ENCODE results near the gene GID4.
"Not testable (repeated sequence)": the region's sequence is repeated elsewhere in the genome, so short reads cannot be mapped to it uniquely, and the experiment has no call there.

The GID4 gene

DNA sequence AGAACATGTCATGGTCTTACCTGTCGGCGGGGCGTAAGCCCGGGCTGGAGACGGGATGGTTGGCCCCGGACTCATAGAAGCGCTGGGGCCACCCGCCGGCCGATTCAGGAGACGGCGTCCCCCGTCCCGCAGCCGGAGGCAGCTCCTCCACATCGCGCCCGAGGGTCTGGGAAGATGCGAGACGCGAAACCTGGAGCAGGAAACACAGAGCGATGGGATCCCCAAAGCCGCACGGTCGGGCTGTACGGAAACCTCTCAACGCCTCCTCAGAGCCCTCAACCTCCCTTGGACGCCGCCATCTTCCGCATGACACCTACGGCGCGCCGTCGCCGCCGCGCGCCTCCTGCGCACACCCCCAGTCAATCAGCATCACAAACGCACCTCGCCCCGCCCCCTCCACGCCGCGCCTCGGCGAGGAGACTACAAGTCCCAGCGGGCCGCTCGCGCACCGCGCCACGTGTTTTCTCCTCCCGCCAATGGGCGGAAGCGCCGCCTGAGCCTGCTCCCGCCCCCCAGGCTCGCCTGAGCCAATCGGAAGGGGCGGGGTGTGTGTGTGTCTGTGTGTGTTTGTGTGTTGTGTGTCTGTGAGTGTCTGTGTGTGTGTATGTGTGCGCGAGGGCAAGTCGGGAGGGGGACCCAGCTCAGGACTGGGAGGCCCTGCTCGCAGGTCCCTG lies at the start of gene GID4, which contains the start of gene ATPAF2:
TSS of gene GID4 (plus strand) at position 548 of the 674 bp plus-strand sequence. CDS start at position 605, 57 bp downstream.
TSS of gene ATPAF2 (minus strand) at position 308 of the 674 bp plus-strand sequence. CDS start at position 153, 155 bp downstream.
- DNase-seq, result peak; percentile 93

DNA sequence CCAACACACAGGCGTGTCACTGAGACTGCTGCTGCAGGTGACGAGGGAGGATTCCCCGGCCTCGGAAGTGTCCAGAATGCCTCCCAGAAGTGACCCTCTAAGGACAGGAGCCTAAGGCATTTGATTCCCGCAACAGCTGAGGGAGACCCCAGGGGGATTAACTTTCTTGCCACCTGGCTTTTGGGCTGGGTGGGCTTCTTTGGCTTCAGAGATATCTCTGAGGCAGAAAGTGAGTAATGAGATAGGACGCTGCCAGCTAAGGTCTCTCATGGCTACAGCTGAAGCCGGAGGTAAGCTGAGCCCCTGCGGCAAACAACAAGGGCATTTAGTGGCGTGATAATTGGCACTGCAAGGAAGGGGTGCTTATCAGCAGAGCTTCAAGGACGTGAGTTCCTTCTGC lies 49.6 kb upstream of the GID4 start:
- no peak for DNase-seq

DNA sequence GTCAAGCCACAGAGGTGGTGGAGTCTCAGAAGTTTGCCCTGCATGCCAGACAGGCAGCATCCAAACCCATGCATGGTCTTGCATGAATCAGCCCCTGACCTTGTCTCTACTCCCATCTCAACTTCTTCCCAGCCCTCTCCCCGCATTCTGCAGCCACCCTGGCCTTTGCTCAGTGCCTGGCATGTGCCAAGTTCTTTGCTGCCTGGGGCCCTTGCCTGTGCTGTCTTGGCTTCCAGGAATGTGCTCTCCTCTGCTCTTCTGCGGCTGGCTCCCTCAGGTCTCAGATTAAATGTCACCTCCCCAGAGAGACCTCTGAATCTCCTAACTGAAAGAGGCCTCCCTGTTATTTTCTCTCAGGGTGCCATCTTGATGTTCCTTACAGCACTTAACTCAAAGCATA lies 48.9 kb upstream of the GID4 start:
- DNase-seq, result no peak

DNA sequence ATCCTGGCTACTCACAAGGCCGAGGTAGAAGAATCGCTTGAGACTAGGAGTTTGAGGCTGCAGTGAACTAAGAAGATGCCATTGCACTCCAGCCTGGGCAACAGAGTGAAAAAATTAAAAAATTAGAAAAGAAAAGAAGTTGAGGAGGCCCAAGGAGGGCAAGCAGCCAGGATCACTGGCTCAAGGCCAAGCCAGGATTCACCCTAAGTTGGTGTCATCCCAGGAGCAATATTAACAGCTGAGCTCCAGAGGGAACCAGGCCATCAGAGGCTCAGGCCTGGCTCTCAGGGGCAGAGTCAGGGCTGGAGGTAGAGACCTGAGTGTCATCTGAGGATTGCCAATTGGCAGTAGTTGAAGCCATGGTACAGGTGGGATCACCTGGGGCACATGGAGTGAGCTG lies 45.8 kb upstream of the GID4 start:
- DNase-seq, result no peak

DNA sequence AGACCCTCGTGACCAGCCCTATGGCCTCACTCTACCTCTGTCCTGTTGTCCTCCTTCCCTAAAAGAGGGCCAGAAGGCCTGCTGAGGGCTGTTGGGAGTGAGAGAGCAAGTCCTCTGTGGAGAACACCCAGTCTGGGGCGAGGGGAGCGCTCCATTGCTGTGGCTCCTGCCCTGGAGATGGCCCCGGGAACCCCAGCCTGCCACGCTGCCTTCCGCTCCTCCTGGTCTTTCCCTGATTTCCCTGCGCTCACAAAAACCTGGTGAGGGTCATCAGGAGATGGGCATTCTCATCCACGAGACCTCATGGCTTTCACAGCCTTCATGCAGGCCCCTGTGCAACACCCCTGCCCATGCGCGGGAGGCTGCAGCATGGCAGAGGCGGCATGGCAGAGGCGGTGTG lies 45.4 kb upstream of the GID4 start:
- DNase-seq, result no peak

DNA sequence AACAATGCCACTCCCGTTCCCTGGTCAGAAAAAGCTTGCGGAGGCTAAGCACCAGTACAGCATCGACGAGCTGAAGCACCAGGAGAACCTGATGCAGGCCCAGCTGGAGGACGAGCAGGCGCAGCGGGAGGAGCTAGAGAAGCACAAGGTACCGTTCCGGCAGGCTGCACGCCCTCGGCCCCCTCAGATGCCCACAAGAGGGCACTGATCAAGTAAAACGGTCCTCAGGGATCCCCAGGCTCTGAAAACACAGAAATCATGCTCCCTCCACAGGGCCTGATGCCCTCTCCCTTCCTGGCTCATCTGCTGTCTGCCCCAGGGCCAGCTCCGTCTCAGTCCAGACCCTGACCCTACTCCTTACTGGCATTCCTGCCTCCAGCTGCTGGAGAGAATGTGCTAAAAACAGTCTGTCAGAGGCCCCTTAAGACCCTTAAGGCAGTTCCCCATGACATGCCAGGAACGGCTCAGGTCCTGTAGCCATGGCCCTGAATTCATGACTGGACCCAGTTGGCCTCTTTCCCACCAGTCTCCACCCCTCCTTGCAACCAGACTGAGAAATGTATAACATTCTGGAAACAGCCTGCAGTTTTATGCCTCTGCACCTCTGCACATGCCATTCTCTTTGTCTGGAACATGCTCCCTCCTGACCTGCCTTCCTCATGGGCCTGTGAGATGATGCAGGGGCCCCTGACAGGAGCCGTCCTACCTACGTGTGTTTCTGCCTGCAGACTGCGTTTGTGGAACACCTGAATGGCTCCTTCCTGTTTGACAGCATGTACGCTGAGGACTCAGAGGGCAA lies 44.7 kb upstream of the GID4 start:
- peak; percentile 44 for DNase-seq

DNA sequence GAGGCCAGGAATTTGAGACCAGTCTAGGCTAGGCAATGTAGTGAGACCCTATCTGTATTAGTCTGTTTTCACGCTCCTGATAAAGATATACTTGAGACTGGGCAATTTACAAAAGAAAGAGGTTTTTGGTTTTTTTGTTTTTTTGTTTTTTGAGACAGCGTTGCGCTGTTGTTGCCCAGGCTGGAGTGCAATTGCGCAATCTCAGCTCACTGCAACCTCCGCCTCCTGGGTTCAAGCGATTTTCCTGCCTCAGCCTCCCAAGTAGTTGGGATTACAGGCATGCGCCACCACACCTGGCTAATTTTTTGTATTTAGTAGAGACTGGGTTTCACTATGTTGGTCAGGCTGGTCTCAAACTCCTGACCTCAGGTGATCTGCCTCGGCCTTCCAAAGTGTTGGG lies 43.3 kb upstream of the GID4 start:
- DNase-seq, result not testable (repeated sequence)

DNA sequence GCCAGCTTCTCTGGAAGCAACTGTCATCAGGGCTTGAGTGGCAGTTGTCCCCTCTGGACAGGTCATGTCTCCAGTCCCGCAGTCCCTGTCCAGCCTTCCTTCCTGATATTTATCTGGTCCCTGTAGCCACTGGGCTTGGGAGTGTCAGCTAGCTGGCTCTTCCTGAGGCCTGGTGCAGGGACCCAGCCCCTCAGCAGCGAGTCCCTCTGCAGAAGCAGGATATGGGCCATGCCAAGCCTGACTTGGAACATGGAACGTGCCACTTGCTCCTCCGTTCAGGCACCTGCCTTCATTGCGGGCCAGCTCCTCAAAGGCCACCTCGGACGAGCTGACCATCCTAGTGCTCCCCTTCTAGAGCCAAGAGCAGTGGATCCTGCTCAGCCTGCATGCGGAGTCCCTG lies 40.3 kb upstream of the GID4 start:
- no peak for DNase-seq

DNA sequence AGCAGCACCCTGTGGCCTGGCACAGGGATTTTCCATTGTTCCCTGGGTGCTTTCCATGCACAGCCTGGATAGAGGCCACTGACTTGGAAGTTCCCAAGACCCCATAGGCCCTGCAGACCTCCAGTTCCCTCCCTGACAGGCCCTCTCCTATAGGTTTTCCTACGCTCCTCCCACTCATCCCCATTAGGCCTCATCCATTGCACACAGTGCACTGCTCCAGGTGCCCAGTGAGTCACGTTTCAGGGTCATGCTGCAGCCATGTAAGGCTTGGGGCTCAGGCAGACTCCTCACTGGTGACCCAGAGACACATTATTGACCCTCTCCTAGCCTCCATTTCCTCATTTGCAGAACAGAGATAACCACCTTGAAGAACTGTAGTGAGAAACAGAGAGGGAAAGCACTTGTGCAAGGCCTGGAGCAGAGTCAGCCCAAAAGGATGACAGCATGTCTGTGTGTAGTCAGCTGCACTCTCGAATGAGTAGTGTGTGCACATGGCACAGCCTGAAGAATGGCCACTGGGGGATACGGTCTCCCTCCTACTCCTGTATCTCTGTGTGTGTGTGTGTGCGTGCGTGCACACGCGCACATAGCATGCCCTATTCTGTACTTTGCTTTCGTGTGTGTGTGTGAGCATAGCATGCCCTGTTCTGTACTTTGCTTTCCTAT lies 39.7 kb upstream of the GID4 start:
- DNase-seq, result no peak

DNA sequence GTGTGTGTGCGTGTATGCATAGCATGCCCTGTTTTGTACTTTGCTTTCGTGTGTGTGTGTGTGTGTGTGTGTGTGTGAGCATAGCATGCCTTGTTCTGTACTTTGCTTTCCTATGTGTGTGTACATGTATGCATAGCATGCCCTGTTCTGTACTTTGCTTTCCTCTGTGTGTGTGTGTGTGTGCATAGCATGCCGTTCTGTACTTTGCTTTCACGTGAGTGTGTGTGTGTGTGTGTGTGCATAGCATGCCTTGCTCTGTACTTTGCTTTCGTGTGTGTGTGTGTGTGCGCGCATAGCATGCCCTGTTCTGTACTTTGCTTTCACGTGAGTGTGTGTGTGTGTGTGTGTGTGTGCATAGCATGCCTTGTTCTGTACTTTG lies 39.2 kb upstream of the GID4 start:
- DNase-seq, result no peak

DNA sequence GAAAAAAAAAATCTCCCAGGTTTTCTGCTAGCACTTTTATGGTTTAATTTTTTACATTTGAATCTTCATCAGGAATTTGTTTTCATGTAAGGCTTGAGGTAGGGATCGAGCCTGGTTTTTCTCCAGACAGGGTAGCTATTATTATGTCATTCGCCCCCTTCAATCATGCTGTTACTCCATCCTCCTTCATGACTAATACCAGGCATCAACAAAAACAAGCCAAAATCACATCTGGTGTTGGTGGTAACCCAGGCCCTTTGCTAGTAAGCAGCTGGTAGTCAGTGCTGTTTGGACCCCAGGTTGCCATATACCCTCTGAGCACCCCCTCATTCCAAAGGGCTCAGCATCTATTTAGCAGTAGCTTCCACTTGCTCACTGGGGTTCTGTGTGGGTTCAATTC lies 37.0 kb upstream of the GID4 start:
- DNase-seq, result no peak

DNA sequence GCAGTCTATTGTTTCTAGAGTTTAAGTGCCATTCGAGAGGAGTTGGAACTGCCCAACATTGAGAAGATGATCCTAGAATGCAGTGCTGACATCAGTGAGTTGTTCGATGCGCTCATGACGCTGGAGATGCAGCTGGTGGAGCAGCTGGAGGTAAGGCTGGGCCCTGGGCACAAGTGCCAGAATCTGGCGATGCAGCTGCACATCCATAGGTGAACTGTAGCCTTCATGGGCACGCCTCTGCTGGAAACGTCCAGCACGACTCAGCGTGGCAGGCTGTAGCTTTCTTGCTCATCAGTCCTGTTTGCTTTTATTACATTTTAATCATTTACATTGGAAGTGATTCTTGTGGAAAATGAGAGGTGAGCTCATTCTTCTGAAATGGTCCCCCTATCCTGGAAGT lies 34.9 kb upstream of the GID4 start:
- no peak for DNase-seq

DNA sequence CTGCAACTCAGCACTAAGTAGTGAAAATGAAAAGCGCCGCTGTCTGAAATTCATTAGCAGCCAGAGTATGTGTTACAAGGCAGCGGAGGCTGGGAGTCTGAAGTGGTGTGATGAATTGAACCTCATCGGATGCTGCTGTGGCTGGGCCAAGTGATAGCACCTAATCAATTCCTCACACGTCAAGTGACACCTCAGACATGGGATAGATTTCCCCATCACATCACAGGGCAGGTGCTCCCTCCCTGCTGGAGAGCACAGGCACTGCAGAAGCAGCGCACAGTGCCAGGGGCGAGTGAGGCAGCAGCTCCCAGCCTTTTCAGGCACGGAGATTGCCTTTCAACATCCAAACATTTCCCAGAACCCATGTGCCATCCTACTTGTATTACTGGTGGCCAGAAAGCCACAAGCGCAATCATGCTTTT lies 34.3 kb upstream of the GID4 start:
- DNase-seq, result no peak

DNA sequence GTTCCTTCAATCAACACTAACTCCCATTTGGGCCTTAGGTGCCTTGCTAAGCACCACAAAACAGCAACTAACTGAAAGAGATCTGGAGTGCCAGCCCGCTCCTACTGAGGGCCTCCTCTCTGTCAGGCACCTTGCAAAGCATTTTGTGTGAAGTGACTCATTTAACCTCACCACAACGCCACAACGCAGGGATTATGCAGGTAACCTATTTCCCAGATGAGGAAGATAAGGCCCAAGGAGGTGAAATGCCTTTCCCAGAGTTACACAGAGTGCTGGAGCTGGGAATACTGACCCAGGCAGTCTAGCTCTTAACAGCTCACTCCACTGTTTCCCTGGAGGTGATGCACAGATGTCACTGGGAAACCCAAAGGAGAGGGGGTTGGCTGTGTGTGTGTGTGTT lies 33.7 kb upstream of the GID4 start:
- no peak for DNase-seq

DNA sequence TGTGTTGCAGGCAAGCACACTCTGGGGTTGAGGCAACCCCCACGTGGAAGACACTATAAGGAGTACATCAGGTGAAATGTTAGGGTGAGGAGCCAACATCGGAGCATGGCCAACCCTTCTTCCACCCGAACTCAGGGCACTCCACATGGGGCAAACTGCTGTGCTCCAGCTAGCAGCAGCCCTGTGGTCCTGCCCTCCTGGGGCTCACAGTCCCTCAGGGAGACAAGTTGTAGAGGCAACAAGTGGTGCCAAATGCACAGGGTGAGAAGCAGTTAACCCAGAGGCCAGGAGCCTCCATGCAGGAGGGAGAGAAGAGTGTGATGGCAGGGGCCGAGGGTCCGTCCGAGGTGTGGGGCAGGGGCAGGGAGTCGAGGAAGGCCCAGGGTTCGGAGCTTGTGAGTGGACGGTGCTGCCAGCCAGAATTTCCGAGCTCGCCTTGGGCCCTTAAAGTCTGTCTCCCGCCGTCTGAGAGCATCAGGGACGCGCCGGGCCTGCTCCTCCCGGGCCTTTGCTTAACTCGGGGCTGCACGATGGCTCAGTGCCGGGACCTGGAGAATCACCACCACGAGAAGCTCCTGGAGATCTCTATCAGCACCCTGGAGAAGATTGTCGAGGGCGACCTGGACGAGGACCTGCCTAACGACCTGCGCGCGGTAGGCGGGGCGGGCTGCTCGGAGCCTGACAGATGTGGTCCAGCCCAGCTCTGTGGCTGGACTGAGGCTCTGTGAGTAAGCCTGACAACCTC lies 32.5 kb upstream of the GID4 start:
- no peak for DNase-seq

DNA sequence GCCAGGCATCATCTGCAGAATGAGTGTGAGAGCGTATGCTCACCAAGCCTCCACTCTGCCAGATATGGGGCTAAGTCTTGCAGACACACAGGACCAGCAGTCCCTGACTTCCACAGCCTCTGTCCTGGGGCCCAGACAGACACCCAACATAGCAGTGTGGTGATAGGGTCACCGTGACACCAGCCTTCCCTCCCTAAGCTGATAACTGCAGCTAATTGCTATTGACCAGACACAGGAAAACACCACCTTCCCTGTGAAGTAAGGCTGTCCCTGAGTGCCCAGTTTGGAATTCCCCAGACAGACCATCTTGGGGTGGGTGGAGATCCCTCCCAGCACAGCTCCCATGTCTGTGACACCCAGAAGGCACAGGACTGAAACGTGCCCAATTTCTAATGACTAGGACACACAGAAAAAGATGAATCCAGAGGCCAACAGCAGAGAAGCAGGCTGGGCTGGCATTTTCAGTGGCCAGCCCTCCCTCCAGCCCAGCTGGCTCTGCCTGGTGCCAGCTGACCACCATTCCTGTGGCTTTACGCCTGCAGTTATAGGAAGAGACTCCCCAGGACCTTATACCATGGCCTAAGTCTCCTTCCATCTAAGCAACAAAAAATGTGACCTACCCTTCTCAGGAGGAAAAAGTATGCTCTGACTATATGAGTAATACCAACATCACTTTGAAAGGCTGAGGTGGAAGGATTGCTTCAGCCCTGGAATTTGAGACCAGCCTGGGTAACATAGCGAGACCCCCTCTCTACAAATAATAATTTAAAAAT lies 30.5 kb upstream of the GID4 start:
- DNase-seq, result no peak

DNA sequence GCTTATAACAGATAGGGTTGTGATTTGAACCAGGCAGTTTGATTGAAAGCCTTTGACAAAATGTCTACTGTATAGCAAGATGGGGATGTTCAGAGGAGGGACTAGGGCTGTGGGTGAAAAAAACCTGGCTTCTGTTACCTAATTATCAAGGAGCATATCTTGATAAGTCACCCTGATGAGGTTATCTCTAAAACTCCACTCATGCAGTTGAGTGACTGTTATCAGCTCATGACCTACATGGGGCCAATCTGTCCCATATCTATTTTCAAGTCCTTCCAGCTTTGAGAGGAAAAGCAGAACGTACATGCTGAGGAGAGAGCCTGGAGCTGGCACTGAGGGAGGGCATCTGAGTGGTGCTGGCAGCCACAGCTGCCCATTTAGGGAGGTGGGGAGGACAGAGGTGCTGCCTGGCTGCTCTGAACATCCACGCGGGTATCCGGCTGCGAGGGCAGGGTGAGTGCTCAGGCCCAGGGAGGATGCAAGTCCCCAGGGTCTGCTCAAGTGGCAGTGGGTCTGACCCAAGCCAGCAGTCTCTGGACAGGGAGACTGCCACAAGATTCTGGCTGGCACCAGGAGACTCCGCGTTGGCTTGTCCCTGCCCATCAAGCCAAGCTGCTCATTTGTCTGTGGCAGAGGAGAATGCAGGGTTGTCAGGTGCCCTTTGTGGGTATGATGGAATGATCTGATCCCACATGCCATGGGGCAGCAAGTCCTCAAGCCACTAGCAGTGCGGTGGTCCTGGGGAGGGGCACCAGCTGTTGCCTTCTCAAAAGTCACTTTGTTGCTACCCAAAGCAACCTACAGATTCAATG lies 29.4 kb upstream of the GID4 start:
- no peak for DNase-seq

DNA sequence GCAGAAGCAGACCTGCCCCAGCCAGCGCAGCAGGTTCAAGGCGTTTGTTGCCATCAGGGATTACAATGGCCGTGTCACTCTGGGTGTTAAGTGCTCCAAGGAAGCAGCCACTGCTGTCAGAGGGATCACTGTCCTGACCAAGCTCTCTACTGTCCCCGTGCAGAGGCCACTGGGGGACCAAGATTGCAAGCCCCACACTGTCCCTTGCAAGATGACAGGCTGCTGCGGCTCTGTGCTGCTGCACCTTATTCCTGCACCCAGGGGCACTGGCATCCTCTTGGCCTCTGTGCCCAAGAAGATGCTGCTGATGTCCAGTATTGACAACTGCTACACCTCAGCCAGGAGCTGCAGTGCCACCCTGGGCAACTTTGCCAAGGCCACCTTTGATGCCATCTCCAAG lies 27.9 kb upstream of the GID4 start:
- DNase-seq, result no peak

DNA sequence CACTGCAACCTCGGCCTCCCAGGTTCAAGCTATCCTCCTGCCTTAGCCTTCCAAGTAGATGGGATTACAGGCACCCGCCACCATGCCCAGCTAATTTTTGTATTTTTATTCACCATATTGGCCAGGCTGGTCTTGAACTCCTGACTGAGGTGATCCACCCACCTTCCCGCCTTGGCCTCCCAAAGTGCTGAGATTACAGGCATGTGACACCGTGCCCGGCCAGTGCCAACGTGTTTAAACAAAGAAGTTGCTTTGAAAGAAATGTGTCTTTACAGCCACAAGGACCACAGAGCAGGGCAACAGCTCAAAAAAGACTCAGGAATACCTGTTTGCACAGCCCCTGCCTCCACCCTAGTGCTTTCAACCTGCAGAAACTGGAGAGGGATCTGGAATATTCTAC lies 25.2 kb upstream of the GID4 start:
- DNase-seq, result no peak

DNA sequence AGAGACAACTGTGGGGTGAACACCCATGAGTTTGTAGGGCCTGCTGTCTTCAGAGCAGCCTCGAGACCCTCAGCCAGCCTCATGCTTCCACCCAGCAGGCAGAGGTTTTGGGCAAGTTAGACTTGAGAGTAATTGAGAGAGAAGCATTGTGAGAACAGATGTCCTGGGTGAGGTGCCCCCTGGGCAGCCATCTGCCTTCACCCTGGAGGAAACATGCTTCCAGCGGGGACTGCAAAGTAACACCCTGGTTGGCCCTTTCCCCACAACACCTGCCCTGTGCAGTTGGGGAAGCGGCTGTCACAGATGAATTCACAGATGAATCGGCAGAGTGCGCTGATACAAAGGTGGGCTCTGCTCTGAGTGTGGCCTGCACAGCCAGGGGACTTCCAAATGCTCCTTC lies 23.6 kb upstream of the GID4 start:
- no peak for DNase-seq

DNA sequence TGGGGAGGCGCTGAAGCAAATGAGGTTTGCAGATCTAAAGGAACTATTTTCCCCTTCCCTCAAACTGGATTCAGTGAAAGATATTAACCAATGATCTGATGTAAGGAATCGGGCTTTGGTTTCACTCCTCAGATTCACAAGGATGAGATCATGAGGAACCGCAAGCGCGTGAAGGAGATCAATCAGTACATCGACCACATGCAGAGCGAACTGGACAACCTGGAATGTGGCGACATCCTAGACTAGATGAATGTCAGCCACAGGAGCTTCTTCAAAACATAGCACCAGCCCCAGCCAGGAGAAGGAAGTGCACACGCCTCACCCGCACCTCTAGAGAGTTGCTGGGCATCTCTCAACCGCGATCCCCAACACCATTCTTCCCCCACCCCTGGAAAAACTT lies 22.8 kb upstream of the GID4 start:
- DNase-seq, result no peak

DNA sequence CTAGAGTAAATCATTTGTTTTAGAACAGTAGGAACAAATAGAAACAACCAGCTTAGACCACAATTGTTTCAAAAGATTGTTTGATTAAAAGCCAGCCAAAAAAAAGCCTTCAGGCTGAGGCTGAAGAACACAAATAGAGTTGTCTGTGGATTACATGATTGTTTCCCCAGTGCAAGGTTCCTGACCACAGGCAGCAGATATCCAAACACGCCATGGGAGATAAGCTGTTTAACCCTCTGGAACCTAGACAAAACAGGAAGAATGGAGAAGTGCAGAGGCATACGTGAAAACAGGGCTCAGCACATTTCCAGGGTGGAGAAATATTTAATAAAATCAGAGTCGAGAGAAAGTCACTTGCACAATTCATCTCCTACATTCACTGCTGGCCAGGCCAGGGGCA lies 21.2 kb upstream of the GID4 start:
- DNase-seq, result no peak

Measured in NCI-H1092 treated with DMSO at 0.1 percent for 48 hours (cell line).